Measurements from ENCODE around the gene APBA1.
A peak's percentile ranks its signal among the peaks of the same experiment; 100 is the strongest.

APBA1 gene

GRCh38 chr9:69671879-69672595, at the start of gene APBA1:
Gene APBA1, minus strand, starts transcription at chr9:69672371.
- peaks cover 18% of the 10 kb centered on the region for H3K27me3 Mint-ChIP-seq

GRCh38 chr9:69719983-69720382, 47.8 kb upstream of the APBA1 start:
- intact Hi-C loops (cut with micrococcal nuclease) = no loop called here
- H3K4me3 Mint-ChIP-seq = no peak overlapping the region
- peaks cover 63% of the 10 kb centered on the region for H3K36me3 Mint-ChIP-seq (ENCODE audit: low read depth)
- no peaks in the 10 kb centered on the region for H3K27me3 Mint-ChIP-seq
- no peaks in the 10 kb centered on the region for H3K4me1 Mint-ChIP-seq (ENCODE audit: low read depth)
- no peak overlapping the region for H3K27ac Mint-ChIP-seq
- H3K9me3 Mint-ChIP-seq = no peaks in the 10 kb centered on the region

More at GRCh38 chr9:69671879-69672595, at the start of gene APBA1:
- peak within 1 kb of the TSS; percentile 84 for H3K4me3 Mint-ChIP-seq
- intact Hi-C loops (cut with micrococcal nuclease) = loop anchor here (2.0 to 10.0 kb wide), 5 partner anchors 207 to 583 kb away; partner anchors contain the start of genes SMC5 and TJP2
- no peaks in the 10 kb centered on the region for H3K36me3 Mint-ChIP-seq (ENCODE audit: low read depth)
- peaks cover 25% of the 10 kb centered on the region for H3K4me1 Mint-ChIP-seq (ENCODE audit: low read depth)
- H3K27ac Mint-ChIP-seq = peak within 1 kb of the TSS; percentile 80
- H3K9me3 Mint-ChIP-seq = no peaks in the 10 kb centered on the region

GRCh38 chr9:69719367-69719766, 47.2 kb upstream of the APBA1 start:
- peaks cover 59% of the 10 kb centered on the region for H3K36me3 Mint-ChIP-seq (ENCODE audit: low read depth)

GRCh38 chr9:69718218-69718617, 46.0 kb upstream of the APBA1 start:
- peaks cover 55% of the 10 kb centered on the region for H3K36me3 Mint-ChIP-seq (ENCODE audit: low read depth)
- intact Hi-C loops (cut with micrococcal nuclease) = no loop called here
- no peak overlapping the region for H3K27ac Mint-ChIP-seq
- H3K4me1 Mint-ChIP-seq (ENCODE audit: low read depth) = no peaks in the 10 kb centered on the region
- H3K9me3 Mint-ChIP-seq = no peaks in the 10 kb centered on the region
- H3K4me3 Mint-ChIP-seq = no peak overlapping the region
- no peaks in the 10 kb centered on the region for H3K27me3 Mint-ChIP-seq

More at GRCh38 chr9:69719367-69719766, 47.2 kb upstream of the APBA1 start:
- intact Hi-C loops (cut with micrococcal nuclease) = no loop called here
- Mint-ChIP-seq H3K27me3 (no peaks in the 10 kb centered on the region), H3K4me1 (ENCODE audit: low read depth) (no peaks in the 10 kb centered on the region), H3K9me3 (no peaks in the 10 kb centered on the region), H3K4me3 (no peak overlapping the region), H3K27ac (no peak overlapping the region)

- Mint-ChIP-seq H3K4me3 (no peak overlapping the region), H3K4me1 (ENCODE audit: low read depth) (no peaks in the 10 kb centered on the region), H3K36me3 (ENCODE audit: low read depth) (peaks cover 39% of the 10 kb centered on the region), H3K9me3 (no peaks in the 10 kb centered on the region), H3K27ac (no peak overlapping the region), H3K27me3 (no peaks in the 10 kb centered on the region)
- intact Hi-C loops (cut with micrococcal nuclease) = no loop called here
Observed at GRCh38 chr9:69715825-69716224, 43.7 kb upstream of the APBA1 start.

GRCh38 chr9:69715096-69715495, 42.9 kb upstream of the APBA1 start:
- no peaks in the 10 kb centered on the region for H3K9me3 Mint-ChIP-seq
- H3K4me1 Mint-ChIP-seq (ENCODE audit: low read depth) = no peaks in the 10 kb centered on the region
- peaks cover 32% of the 10 kb centered on the region for H3K36me3 Mint-ChIP-seq (ENCODE audit: low read depth)
- intact Hi-C loops (cut with micrococcal nuclease) = no loop called here
- H3K27me3 Mint-ChIP-seq = no peaks in the 10 kb centered on the region
- H3K27ac Mint-ChIP-seq = no peak overlapping the region
- H3K4me3 Mint-ChIP-seq = no peak overlapping the region

- no peaks in the 10 kb centered on the region for H3K4me1 Mint-ChIP-seq (ENCODE audit: low read depth)
Observed at GRCh38 chr9:69697475-69697874, 25.3 kb upstream of the APBA1 start.

GRCh38 chr9:69696802-69697201, 24.6 kb upstream of the APBA1 start:
- H3K4me3 Mint-ChIP-seq = no peak overlapping the region
- no peaks in the 10 kb centered on the region for H3K27me3 Mint-ChIP-seq
- no peaks in the 10 kb centered on the region for H3K4me1 Mint-ChIP-seq (ENCODE audit: low read depth)
- H3K27ac Mint-ChIP-seq = no peak overlapping the region
- H3K9me3 Mint-ChIP-seq = peaks cover 48% of the 10 kb centered on the region
- intact Hi-C loops (cut with micrococcal nuclease) = no loop called here
- H3K36me3 Mint-ChIP-seq (ENCODE audit: low read depth) = no peaks in the 10 kb centered on the region

More at GRCh38 chr9:69697475-69697874, 25.3 kb upstream of the APBA1 start:
- H3K27ac Mint-ChIP-seq = no peak overlapping the region
- peaks cover 48% of the 10 kb centered on the region for H3K9me3 Mint-ChIP-seq
- H3K36me3 Mint-ChIP-seq (ENCODE audit: low read depth) = no peaks in the 10 kb centered on the region
- intact Hi-C loops (cut with micrococcal nuclease) = no loop called here
- no peaks in the 10 kb centered on the region for H3K27me3 Mint-ChIP-seq
- no peak overlapping the region for H3K4me3 Mint-ChIP-seq

GRCh38 chr9:69689991-69690538, 17.9 kb upstream of the APBA1 start:
- intact Hi-C loops (cut with micrococcal nuclease) = no loop called here
- no peaks in the 10 kb centered on the region for H3K4me1 Mint-ChIP-seq (ENCODE audit: low read depth)
- H3K27ac Mint-ChIP-seq = no peak overlapping the region
- no peaks in the 10 kb centered on the region for H3K36me3 Mint-ChIP-seq (ENCODE audit: low read depth)
- H3K27me3 Mint-ChIP-seq = no peaks in the 10 kb centered on the region
- H3K9me3 Mint-ChIP-seq = peaks cover 15% of the 10 kb centered on the region
- no peak overlapping the region for H3K4me3 Mint-ChIP-seq

- H3K9me3 Mint-ChIP-seq = no peaks in the 10 kb centered on the region
- no peaks in the 10 kb centered on the region for H3K27me3 Mint-ChIP-seq
- H3K4me1 Mint-ChIP-seq (ENCODE audit: low read depth) = no peaks in the 10 kb centered on the region
- intact Hi-C loops (cut with micrococcal nuclease) = no loop called here
- H3K27ac Mint-ChIP-seq = no peak overlapping the region
- H3K36me3 Mint-ChIP-seq (ENCODE audit: low read depth) = no peaks in the 10 kb centered on the region
- no peak overlapping the region for H3K4me3 Mint-ChIP-seq
Observed at GRCh38 chr9:69683927-69684326, 11.8 kb upstream of the APBA1 start.

GRCh38 chr9:69678843-69679538, 6.8 kb upstream of the APBA1 start:
- Mint-ChIP-seq H3K4me1 (ENCODE audit: low read depth) (peaks cover 7% of the 10 kb centered on the region), H3K27ac (no peak overlapping the region), H3K27me3 (peaks cover 12% of the 10 kb centered on the region), H3K36me3 (ENCODE audit: low read depth) (no peaks in the 10 kb centered on the region), H3K9me3 (no peaks in the 10 kb centered on the region), H3K4me3 (no peak overlapping the region)
- intact Hi-C loops (cut with micrococcal nuclease) = loop anchor here (10.0 kb wide), 3 partner anchors 254 to 576 kb away; partner anchors contain the start of genes SMC5 and TJP2

- H3K4me1 Mint-ChIP-seq (ENCODE audit: low read depth) = peaks cover 7% of the 10 kb centered on the region
- intact Hi-C loops (cut with micrococcal nuclease) = loop anchor here (10.0 kb wide), 3 partner anchors 253 to 577 kb away; partner anchors contain the start of genes SMC5 and TJP2
Observed at GRCh38 chr9:69677931-69678330, 5.8 kb upstream of the APBA1 start.

GRCh38 chr9:69675563-69675962, 3.4 kb upstream of the APBA1 start:
- Mint-ChIP-seq H3K4me3 (no peak overlapping the region), H3K4me1 (ENCODE audit: low read depth) (peaks cover 21% of the 10 kb centered on the region), H3K27me3 (peaks cover 18% of the 10 kb centered on the region), H3K36me3 (ENCODE audit: low read depth) (no peaks in the 10 kb centered on the region), H3K27ac (no peak overlapping the region), H3K9me3 (no peaks in the 10 kb centered on the region)
- intact Hi-C loops (cut with micrococcal nuclease) = loop anchor here (10.0 kb wide), 3 partner anchors 251 to 579 kb away; partner anchors contain the start of genes SMC5 and TJP2

More at GRCh38 chr9:69677931-69678330, 5.8 kb upstream of the APBA1 start:
- Mint-ChIP-seq H3K27ac (no peak overlapping the region), H3K36me3 (ENCODE audit: low read depth) (no peaks in the 10 kb centered on the region), H3K4me3 (no peak overlapping the region), H3K27me3 (peaks cover 18% of the 10 kb centered on the region), H3K9me3 (no peaks in the 10 kb centered on the region)

All from dendritic cell treated with granulocyte-macrophage colony-stimulating factor and Interleukin-4, amounts not matched to agents 40 ng/mL and 50 ng/mL, for 4 days (primary cell).